ENCODE results near the gene ACOT7.

DNA sequence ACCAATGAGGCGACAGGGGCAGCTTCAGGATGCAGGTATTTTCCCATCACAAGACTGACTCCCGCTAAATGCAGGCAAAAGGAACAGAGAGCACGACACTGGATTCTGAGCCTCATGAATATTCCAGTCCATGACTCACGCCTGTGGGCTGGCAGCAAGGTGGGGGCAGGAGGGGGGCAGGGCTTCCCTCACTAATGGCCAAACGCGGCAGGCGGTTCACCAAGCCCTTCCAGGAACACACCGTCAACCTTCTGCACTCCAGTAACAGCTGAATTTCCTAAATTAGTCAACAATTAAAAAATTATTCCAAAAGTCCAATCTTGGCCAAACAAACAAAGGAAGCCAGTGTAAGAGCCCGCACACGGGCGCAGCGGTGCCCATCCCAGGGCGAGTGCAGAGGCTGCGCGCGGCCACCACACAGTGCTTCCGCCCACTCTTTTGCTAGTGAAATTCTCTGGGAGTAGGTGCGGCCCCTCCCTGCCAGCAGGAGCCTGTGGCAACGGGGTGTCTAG, 120.1 kb downstream of the ACOT7 start:
- TF ChIP-seq, protein P1, sequence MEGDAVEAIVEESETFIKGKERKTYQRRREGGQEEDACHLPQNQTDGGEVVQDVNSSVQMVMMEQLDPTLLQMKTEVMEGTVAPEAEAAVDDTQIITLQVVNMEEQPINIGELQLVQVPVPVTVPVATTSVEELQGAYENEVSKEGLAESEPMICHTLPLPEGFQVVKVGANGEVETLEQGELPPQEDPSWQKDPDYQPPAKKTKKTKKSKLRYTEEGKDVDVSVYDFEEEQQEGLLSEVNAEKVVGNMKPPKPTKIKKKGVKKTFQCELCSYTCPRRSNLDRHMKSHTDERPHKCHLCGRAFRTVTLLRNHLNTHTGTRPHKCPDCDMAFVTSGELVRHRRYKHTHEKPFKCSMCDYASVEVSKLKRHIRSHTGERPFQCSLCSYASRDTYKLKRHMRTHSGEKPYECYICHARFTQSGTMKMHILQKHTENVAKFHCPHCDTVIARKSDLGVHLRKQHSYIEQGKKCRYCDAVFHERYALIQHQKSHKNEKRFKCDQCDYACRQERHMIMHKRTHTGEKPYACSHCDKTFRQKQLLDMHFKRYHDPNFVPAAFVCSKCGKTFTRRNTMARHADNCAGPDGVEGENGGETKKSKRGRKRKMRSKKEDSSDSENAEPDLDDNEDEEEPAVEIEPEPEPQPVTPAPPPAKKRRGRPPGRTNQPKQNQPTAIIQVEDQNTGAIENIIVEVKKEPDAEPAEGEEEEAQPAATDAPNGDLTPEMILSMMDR (IDR thresholded peaks at IDR 0.05): no peak
- no peak for TF ChIP-seq POLR2A (IDR thresholded peaks at IDR 0.05)
- TF ChIP-seq POLR2AphosphoS5 (IDR thresholded peaks at IDR 0.05): no peak
- TF ChIP-seq EP300 (IDR thresholded peaks at IDR 0.05; ENCODE audit: low read depth): no peak

Measured in transverse colon (tissue), 4 donors.